ENCODE data around the gene TRPC4.
A peak's percentile ranks its signal among the peaks of the same experiment; 100 is the strongest.
"Not testable (repeated sequence)": the region's sequence is repeated elsewhere in the genome, so short reads cannot be mapped to it uniquely, and the experiment has no call there.

TRPC4 gene

GRCh38 chr13:37816276-37816675, 53.3 kb downstream of the TRPC4 start:
- DNase-seq = no peak

- no peak for DNase-seq
These were observed 58.1 kb downstream of the TRPC4 start for GRCh38 chr13:37811441-37811840.

GRCh38 chr13:37806666-37807065, 62.9 kb downstream of the TRPC4 start:
- DNase-seq = peak; percentile 46

GRCh38 chr13:37797631-37798030, 71.9 kb downstream of the TRPC4 start:
- DNase-seq = no peak

GRCh38 chr13:37796795-37797194, 72.8 kb downstream of the TRPC4 start:
- DNase-seq = not testable (repeated sequence)

GRCh38 chr13:37795326-37795725, 74.2 kb downstream of the TRPC4 start:
- no peak for DNase-seq

- no peak for DNase-seq
These were observed 77.9 kb downstream of the TRPC4 start for GRCh38 chr13:37791699-37792098.

- DNase-seq = no peak
These were observed 81.2 kb downstream of the TRPC4 start for GRCh38 chr13:37788346-37788745.

- no peak for DNase-seq
These were observed 91.9 kb downstream of the TRPC4 start for GRCh38 chr13:37777676-37778075.

GRCh38 chr13:37775871-37776270, 93.7 kb downstream of the TRPC4 start:
- no peak for DNase-seq

GRCh38 chr13:37772644-37773043, 96.9 kb downstream of the TRPC4 start:
- DNase-seq = no peak

- no peak for DNase-seq
These were observed 100.0 kb downstream of the TRPC4 start for GRCh38 chr13:37769545-37769944.

- no peak for DNase-seq
These were observed 100.5 kb downstream of the TRPC4 start for GRCh38 chr13:37769078-37769477.

GRCh38 chr13:37766502-37766901, 103.1 kb downstream of the TRPC4 start:
- DNase-seq = no peak

GRCh38 chr13:37755349-37755748, 114.2 kb downstream of the TRPC4 start:
- DNase-seq = no peak

GRCh38 chr13:37753776-37754175, 115.8 kb downstream of the TRPC4 start:
- DNase-seq = peak; percentile 69

GRCh38 chr13:37752146-37752545, 117.4 kb downstream of the TRPC4 start:
- DNase-seq = no peak

- DNase-seq = no peak
These were observed 118.5 kb downstream of the TRPC4 start for GRCh38 chr13:37751025-37751424.

- no peak for DNase-seq
These were observed 120.7 kb downstream of the TRPC4 start for GRCh38 chr13:37748913-37749312.

GRCh38 chr13:37747071-37747612, 122.4 kb downstream of the TRPC4 start:
- DNase-seq = no peak

- DNase-seq = no peak
These were observed 128.0 kb downstream of the TRPC4 start for GRCh38 chr13:37741536-37741935.

- no peak for DNase-seq
These were observed 133.5 kb downstream of the TRPC4 start for GRCh38 chr13:37736045-37736444.

GRCh38 chr13:37735293-37735692, 134.3 kb downstream of the TRPC4 start:
- no peak for DNase-seq

- DNase-seq = no peak
These were observed 139.7 kb downstream of the TRPC4 start for GRCh38 chr13:37729876-37730275.

GRCh38 chr13:37716420-37717195, 153.0 kb downstream of the TRPC4 start:
- DNase-seq = no peak

All from islet precursor cell (in vitro differentiated cells).